Epidermal melanocyte (primary cell): ENCODE measurements around the gene ETV3L.
A peak's percentile ranks its signal among the peaks of the same experiment; 100 is the strongest.

Experiments
- DNase-seq: peaks from one replicate; pipeline ENCODE4 v3.0.0; 2011; ENCODE audit warnings: low spot score; ENCODE audit not compliant: insufficient read length

ETV3L gene

GRCh38 chr1:157132111-157132510, 32.5 kb upstream of the ETV3L start:
- DNase-seq, result no peak

- no peak for DNase-seq
These were observed 31.7 kb upstream of the ETV3L start for GRCh38 chr1:157131281-157131680.

- DNase-seq, result no peak
These were observed 25.2 kb upstream of the ETV3L start for GRCh38 chr1:157124855-157125254.

GRCh38 chr1:157119448-157119847, 19.8 kb upstream of the ETV3L start:
- DNase-seq, result no peak

- no peak for DNase-seq
These were observed 19.4 kb upstream of the ETV3L start for GRCh38 chr1:157119008-157119407.

- no peak for DNase-seq
These were observed 18.0 kb upstream of the ETV3L start for GRCh38 chr1:157117527-157118057.

GRCh38 chr1:157116737-157117103, 17.1 kb upstream of the ETV3L start:
- no peak for DNase-seq

- no peak for DNase-seq
These were observed 16.5 kb upstream of the ETV3L start for GRCh38 chr1:157115851-157116736.

- DNase-seq, result no peak
These were observed 15.8 kb upstream of the ETV3L start for GRCh38 chr1:157115429-157115838.

- no peak for DNase-seq
These were observed 14.8 kb upstream of the ETV3L start for GRCh38 chr1:157114183-157115121.

GRCh38 chr1:157113631-157114030, 14.0 kb upstream of the ETV3L start:
- DNase-seq, result no peak

DNA sequence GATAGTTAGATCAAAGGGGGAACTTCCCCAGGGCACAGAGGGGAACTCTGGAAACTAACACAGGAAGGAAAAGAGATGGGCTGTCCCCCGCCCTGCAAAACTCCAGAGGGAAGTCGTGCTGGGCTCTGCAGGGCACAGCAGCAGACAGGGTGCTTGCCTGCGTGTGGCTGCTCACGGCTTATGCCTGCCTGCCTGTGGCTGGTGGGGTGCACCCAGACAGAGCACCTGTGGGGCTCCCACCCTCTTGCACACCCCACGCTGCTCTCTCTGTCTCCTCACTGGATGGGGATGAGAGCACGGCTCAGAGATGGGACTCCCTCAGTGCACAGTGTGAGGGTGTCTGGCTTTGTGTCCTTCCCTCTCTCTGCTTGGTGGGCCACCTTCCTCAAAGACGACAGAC, 13.5 kb upstream of the ETV3L start:
- DNase-seq, result no peak

GRCh38 chr1:157112186-157112867, 12.7 kb upstream of the ETV3L start:
- no peak for DNase-seq

DNA sequence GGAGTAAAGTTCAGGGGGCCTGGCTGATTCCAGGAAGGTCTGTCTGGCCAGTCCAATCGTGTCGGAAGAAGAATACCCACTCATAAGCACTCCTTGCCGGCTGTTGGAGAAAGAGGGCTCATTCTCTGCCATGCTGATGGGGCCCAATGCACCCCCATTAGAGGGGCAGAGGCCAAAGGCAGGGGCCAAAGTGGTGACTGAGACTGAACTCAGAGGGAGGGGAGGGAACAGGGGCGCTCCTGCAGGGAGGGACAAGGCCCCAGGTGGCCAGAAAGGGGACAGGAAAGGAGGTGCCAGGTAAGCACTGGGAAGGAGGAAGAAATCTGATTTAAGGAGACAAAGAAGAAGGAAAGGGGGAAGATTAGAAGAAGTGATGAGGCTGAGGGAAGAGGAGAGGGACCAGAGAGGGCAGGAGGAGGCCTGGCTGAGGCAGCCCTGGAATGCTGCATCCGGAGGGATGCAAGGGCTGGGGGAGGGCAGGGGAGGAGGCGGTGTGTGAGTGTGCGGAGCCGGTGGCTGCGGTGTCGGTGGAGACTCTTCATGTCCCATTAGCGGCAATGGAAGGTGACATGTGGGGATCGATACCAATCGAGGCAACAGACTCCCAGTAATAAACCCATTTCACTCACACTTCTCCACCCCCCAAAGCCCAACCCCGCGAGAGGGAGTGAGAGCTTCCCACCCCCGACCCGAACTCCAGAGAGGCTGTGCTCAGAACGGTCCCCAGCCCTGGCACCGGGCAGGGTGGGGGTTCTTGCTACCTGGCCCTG, 12.0 kb upstream of the ETV3L start:
- DNase-seq, result no peak

GRCh38 chr1:157110686-157111085, 11.1 kb upstream of the ETV3L start:
- no peak for DNase-seq

- DNase-seq, result no peak
These were observed 10.4 kb upstream of the ETV3L start for GRCh38 chr1:157110003-157110402.

DNA sequence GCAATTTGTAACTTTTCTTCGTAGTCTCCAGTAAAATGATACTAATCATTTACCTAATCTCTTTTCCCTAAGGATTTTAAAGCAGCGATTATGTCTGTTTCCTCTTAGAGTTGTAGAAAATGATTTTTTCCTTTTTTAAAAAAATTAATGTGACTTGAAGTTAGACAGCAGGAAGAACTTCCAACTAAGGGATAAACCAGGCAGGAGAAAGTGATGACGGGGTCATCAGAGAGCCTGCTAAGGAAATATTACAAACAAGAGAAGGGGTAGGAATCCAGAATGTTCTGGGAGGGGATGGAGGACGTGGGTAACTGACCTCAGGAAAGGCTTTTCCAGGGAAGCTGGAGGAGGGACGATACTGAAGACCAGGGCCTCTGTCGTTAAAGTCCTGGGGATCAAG, 8.8 kb upstream of the ETV3L start:
- no peak for DNase-seq

- peak; percentile 11 for DNase-seq
These were observed 8.1 kb upstream of the ETV3L start for GRCh38 chr1:157107702-157108101.

DNA sequence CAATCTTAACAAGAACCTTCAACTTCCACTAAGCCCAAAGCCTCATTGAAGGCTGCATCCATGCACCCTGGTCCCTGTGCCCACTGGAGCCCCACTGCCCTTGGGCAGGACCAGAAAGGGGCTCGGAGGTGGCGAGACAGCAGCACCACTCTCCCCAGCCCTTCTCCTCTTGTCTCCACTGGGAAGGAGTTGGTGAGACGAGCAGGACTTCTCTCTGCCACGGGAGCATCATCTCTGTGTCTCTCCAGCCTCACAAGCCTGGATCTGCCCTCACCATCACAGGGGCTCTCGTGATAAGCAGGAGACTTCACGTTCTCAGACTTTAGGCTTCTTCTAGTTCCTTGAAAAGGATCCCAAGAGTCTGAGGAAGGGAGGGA, 7.2 kb upstream of the ETV3L start:
- peak; percentile 6 for DNase-seq

GRCh38 chr1:157105988-157106812, 6.6 kb upstream of the ETV3L start:
- DNase-seq, result no peak
